ENCODE results near the gene TRMU. TPM values are rescaled to one million over a fixed set of nuclear protein-coding genes. Genes with fewer than 3 reads are reported as not detected.

TRMU gene
- total RNA-seq, 1 donor from 2014 or later: 43.5 TPM

Other genes starting within 250 kb of the TRMU start
- 51.3 TPM for gene PPARA, start 185.2 kb upstream of the TRMU start, total RNA-seq
- 9.6 TPM for gene CDPF1, start 85.4 kb upstream of the TRMU start, total RNA-seq
- 0.32 TPM for gene PKDREJ, start 72.4 kb upstream of the TRMU start, total RNA-seq
- gene TTC38, start 67.7 kb upstream of the TRMU start, total RNA-seq: 90.4 TPM
- 1.3 TPM for gene GTSE1, start 38.8 kb upstream of the TRMU start, total RNA-seq
- gene CELSR1, start 201.9 kb downstream of the TRMU start, total RNA-seq: 6.7 TPM